Measurements from ENCODE around the gene LMCD1.

LMCD1 gene

DNA sequence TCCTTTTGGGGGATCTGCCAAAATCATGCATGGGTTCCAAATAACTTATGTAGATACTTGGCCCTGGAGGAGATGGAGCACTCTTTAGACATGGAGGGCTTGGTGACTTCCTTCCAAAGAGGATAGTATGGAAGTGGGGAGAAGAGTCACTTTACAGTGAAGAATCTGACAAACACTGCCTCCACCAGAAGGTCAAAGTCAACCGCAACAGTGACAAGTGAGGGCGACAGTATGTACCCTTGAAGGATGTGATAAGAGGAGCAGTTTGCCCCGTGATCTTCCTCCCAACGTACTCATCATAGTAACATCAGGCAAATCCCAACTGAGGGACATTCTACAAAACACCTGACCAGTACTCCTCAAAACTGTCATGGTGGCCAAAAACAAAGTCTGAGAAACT, 62.0 kb downstream of the LMCD1 start:
- no peak overlapping the region for H3K27ac Mint-ChIP-seq (ENCODE audit: low read depth)
- no peaks in the 10 kb centered on the region for H3K4me1 Mint-ChIP-seq
- no peak for ATAC-seq (replicated peaks; ENCODE audit: extremely low read depth, poor library complexity, severe bottlenecking)
- DNase-seq (ENCODE audit: low spot score in 2 of 2): no peak
- H3K9me3 Mint-ChIP-seq: no peaks in the 10 kb centered on the region
- no peak overlapping the region for H3K4me3 Mint-ChIP-seq
- peaks cover 10% of the 10 kb centered on the region for H3K27me3 Mint-ChIP-seq
- H3K36me3 Mint-ChIP-seq (ENCODE audit: insufficient read depth): no peaks in the 10 kb centered on the region

- H3K27me3 Mint-ChIP-seq: peaks cover 10% of the 10 kb centered on the region
- peaks cover 2% of the 10 kb centered on the region for H3K36me3 Mint-ChIP-seq (ENCODE audit: insufficient read depth)
- H3K9me3 Mint-ChIP-seq: no peaks in the 10 kb centered on the region
- DNase-seq (ENCODE audit: low spot score in 2 of 2) (no peak), ATAC-seq (replicated peaks; ENCODE audit: extremely low read depth, poor library complexity, severe bottlenecking) (no peak)
- H3K4me1 Mint-ChIP-seq: no peaks in the 10 kb centered on the region
- H3K27ac Mint-ChIP-seq (ENCODE audit: low read depth): no peak overlapping the region
- no peak overlapping the region for H3K4me3 Mint-ChIP-seq
These were observed 63.8 kb downstream of the LMCD1 start for GRCh38 chr3:8565376-8565775.

DNA sequence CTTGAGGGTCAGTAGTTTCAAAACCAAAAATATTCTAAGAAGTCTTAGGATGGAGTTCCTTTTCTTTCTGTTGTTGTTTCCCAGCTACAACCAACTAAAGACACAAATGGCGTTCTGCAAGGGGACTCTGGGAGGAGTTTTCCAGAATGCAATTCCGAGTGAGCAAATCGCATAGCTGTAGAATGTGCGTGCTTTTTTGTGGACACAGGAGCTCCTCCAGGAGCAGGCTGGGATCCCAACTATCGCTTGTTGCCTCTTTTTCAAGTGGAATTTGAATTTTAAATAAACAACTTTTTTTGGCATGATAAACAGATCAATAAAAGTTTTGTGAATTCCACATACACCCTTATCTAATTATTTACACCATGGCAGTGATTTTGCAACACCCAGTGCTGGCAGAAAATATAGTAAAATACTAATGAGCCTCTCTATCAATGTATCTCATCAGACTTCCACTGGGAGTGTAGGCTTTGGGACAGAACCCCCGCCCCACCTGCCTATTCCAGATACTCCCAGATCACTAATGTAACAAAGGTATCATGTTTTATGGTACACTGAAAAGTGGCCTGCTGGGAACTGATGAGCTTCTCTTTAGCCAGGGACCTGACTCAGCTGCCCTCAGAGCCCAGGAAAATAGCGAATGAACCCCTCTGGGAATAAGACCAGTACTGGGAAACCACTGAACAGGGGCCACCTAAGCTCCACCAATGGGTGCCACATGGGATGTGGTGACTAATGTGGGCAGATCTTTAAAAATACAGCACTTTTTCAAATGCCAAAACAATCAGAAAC, 66.4 kb downstream of the LMCD1 start:
- Mint-ChIP-seq H3K4me3 (no peak overlapping the region), H3K4me1 (peaks cover 10% of the 10 kb centered on the region), H3K36me3 (ENCODE audit: insufficient read depth) (peaks cover 2% of the 10 kb centered on the region), H3K9me3 (no peaks in the 10 kb centered on the region), H3K27ac (ENCODE audit: low read depth) (no peak overlapping the region), H3K27me3 (peaks cover 5% of the 10 kb centered on the region)
- ATAC-seq (replicated peaks; ENCODE audit: extremely low read depth, poor library complexity, severe bottlenecking) (no peak), DNase-seq (ENCODE audit: low spot score in 2 of 2) (no peak)

DNA sequence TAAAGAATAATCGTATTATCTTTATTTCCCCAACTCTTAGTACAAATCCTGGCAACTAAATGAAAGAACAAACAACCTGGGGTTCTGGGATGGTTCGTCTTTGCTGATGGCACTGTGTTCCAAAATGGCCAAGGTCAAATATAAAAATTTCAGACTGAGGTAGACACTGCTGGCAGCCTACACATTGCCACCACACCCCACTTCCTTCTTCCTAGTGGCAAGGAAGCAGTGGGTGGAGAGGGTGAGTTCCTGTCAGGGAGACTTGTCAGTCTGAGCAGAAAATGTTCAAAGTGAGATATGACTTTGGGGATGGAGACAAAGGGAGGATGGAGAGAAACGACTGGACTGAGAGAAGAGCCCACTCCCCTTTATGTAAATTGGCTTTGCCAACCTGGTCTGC, 69.6 kb downstream of the LMCD1 start:
- no peak for ATAC-seq (replicated peaks; ENCODE audit: extremely low read depth, poor library complexity, severe bottlenecking)
- Mint-ChIP-seq H3K27ac (ENCODE audit: low read depth) (peak overlapping the region; percentile 20), H3K36me3 (ENCODE audit: insufficient read depth) (peaks cover 2% of the 10 kb centered on the region), H3K9me3 (no peaks in the 10 kb centered on the region), H3K4me3 (no peak overlapping the region), H3K4me1 (peaks cover 10% of the 10 kb centered on the region), H3K27me3 (no peaks in the 10 kb centered on the region)
- DNase-seq (ENCODE audit: low spot score in 2 of 2): no peak

DNA sequence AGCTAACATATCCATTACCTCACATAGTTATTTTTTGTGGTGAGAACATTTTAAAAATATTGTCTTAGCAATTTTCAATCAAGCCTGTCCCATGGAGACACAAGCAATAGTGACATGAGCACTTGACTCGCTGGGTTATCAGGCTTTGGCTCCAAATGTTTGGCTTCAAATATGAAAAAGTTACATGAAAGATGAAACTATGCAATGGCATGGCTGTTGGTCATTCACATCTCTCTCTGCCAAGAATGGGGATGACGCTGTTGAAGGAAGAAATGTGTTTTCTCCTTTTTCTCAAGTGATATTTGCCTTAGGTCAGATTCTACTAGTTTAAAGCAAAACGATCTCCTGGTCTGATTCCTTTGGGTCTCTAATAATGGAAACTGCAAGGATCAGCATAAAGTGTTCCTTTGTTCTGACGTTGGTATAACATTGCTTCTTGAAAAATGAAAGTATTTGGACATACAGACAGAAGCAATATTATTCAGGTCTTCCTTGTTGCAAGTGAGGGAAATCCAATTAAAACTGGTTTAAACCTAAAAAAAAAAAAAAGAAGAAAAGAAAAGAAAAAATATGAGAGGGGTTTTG, 71.8 kb downstream of the LMCD1 start:
- Mint-ChIP-seq H3K27ac (ENCODE audit: low read depth) (no peak overlapping the region), H3K4me3 (no peak overlapping the region), H3K36me3 (ENCODE audit: insufficient read depth) (peaks cover 2% of the 10 kb centered on the region), H3K27me3 (no peaks in the 10 kb centered on the region), H3K9me3 (no peaks in the 10 kb centered on the region), H3K4me1 (peaks cover 10% of the 10 kb centered on the region)
- ATAC-seq (replicated peaks; ENCODE audit: extremely low read depth, poor library complexity, severe bottlenecking) (no peak), DNase-seq (ENCODE audit: low spot score in 2 of 2) (no peak)

- Mint-ChIP-seq H3K27me3 (no peaks in the 10 kb centered on the region), H3K4me3 (no peak overlapping the region), H3K4me1 (peaks cover 10% of the 10 kb centered on the region), H3K36me3 (ENCODE audit: insufficient read depth) (peaks cover 2% of the 10 kb centered on the region), H3K9me3 (no peaks in the 10 kb centered on the region), H3K27ac (ENCODE audit: low read depth) (no peak overlapping the region)
- ATAC-seq (replicated peaks; ENCODE audit: extremely low read depth, poor library complexity, severe bottlenecking) (no peak), DNase-seq (ENCODE audit: low spot score in 2 of 2) (no peak)
These were observed 72.5 kb downstream of the LMCD1 start for GRCh38 chr3:8574040-8574669.

GRCh38 chr3:8574670-8575322, 73.2 kb downstream of the LMCD1 start:
- Mint-ChIP-seq H3K27me3 (no peaks in the 10 kb centered on the region), H3K36me3 (ENCODE audit: insufficient read depth) (peaks cover 2% of the 10 kb centered on the region), H3K4me1 (peaks cover 10% of the 10 kb centered on the region), H3K9me3 (no peaks in the 10 kb centered on the region), H3K27ac (ENCODE audit: low read depth) (no peak overlapping the region), H3K4me3 (no peak overlapping the region)
- ATAC-seq (replicated peaks; ENCODE audit: extremely low read depth, poor library complexity, severe bottlenecking): no peak
- no peak for DNase-seq (ENCODE audit: low spot score in 2 of 2)

DNA sequence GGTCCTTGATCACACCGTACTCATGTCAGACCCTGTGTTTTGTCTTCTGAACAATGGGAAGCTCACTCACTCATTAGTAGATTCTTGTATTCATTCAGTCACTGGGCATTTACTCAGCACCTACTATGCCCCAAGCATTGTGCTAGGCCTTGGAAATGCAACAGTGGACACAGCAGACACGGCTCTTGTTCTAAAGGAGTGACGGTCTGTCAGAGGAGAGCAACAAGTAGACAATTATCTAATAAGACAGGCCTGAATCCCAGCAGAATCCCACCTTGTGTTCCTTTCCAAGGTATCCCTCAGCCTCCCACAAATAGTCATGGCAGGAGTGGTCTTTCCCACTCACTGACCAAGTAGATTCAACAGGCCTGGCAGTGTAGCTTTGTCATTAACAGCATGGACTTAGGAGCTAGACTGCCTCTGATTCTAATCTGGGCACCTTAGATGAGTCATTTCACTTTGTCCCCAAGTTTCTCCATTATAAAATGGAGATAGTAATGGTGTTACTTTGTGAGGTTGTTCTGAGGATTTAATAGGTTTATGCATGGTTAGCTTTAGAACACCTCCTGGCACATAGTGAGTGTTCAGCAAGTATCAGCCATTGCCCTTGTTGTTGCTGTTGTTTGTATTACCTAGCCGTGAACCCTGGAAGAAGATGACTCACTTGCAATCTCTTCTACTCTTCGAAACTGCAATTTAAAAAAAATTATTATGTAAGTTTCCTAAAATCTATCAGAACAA, 73.9 kb downstream of the LMCD1 start:
- DNase-seq (ENCODE audit: low spot score in 2 of 2): no peak
- no peaks in the 10 kb centered on the region for H3K27me3 Mint-ChIP-seq
- peaks cover under 1% of the 10 kb centered on the region for H3K36me3 Mint-ChIP-seq (ENCODE audit: insufficient read depth)
- H3K27ac Mint-ChIP-seq (ENCODE audit: low read depth): no peak overlapping the region
- no peak for ATAC-seq (replicated peaks; ENCODE audit: extremely low read depth, poor library complexity, severe bottlenecking)
- no peaks in the 10 kb centered on the region for H3K9me3 Mint-ChIP-seq
- peaks cover 10% of the 10 kb centered on the region for H3K4me1 Mint-ChIP-seq
- H3K4me3 Mint-ChIP-seq: no peak overlapping the region

DNA sequence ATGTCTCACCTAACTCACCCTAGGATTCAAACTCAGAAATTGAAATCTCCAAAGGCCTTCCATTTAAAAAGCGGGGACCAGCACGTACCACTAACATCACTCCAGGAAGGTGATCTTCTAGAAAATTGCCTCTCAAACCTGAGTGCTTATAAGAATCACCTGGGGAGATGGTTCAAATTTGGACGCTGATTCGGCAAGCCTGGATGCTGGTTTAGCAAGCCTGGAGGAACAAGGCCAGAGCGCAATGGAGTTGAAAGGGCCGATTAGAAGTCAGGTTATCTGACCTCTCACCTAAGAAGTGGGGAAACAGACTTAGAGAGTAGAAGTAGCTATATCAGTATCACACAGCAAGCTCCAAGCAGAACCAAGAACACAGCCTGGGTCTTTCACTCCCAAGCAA, 74.8 kb downstream of the LMCD1 start:
- no peak for DNase-seq (ENCODE audit: low spot score in 2 of 2)
- Mint-ChIP-seq H3K27me3 (no peaks in the 10 kb centered on the region), H3K4me1 (peaks cover 2% of the 10 kb centered on the region), H3K9me3 (no peaks in the 10 kb centered on the region), H3K4me3 (no peak overlapping the region), H3K36me3 (ENCODE audit: insufficient read depth) (peaks cover 2% of the 10 kb centered on the region), H3K27ac (ENCODE audit: low read depth) (no peak overlapping the region)
- no peak for ATAC-seq (replicated peaks; ENCODE audit: extremely low read depth, poor library complexity, severe bottlenecking)

DNA sequence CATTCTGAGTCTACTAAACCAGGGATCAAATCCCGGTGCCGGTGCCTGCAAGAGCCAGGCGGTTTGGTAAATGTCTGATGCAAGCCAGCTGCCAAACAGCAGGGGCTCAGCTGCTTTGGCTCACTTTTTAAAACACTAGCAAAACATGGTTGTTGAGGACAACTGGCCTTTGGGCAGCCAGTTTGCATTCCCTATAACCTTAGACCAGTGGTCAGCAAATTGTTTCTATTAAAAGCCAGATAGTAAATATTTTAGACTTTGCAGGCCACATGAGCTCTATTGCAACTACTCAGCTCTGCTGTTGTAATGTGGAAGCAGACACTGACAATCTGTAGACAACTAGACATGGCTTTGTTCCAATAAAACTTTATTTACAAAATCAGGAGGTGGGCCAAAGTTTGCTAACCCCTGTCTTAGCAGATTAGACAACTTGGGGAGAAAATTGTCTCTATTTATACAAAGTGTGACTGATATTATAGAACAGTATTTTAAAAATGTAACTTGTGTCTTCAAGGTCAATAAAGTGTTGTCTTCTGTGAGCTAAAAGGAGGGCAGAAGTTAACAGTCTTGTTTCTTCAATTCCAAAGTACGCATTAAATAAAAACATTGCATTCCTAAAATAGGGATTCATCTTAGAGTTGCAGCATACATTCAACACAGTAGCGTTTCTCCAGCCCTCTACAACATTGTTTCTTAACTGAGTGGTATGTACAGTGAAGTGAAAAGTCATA, 75.4 kb downstream of the LMCD1 start:
- ATAC-seq (replicated peaks; ENCODE audit: extremely low read depth, poor library complexity, severe bottlenecking) (no peak), DNase-seq (ENCODE audit: low spot score in 2 of 2) (no peak)
- Mint-ChIP-seq H3K4me3 (no peak overlapping the region), H3K36me3 (ENCODE audit: insufficient read depth) (peaks cover 2% of the 10 kb centered on the region), H3K27ac (ENCODE audit: low read depth) (no peak overlapping the region), H3K27me3 (no peaks in the 10 kb centered on the region), H3K4me1 (no peaks in the 10 kb centered on the region), H3K9me3 (no peaks in the 10 kb centered on the region)

DNA sequence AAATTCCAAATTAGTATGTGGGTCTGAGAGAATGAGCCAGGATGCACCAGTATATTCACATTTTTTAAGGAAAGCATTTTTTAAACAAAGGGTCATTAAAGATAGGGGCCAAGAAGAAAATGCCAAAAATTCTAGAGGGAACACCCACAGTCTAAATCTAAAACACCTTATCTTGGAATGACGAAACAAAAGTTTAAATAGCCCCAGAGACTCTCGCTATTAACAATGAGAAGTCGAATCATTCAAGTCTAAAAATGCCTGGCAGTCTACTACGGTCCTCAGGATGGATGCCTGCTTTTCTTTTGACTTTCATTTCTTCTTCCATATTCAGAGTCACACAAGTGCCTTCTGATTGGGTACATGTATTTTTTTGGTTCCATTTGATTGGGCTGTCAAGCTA, 76.7 kb downstream of the LMCD1 start:
- ATAC-seq (replicated peaks; ENCODE audit: extremely low read depth, poor library complexity, severe bottlenecking) (no peak), DNase-seq (ENCODE audit: low spot score in 2 of 2) (no peak)
- no peaks in the 10 kb centered on the region for H3K27me3 Mint-ChIP-seq
- no peak overlapping the region for H3K27ac Mint-ChIP-seq (ENCODE audit: low read depth)
- no peaks in the 10 kb centered on the region for H3K4me1 Mint-ChIP-seq
- H3K36me3 Mint-ChIP-seq (ENCODE audit: insufficient read depth): peaks cover 2% of the 10 kb centered on the region
- H3K4me3 Mint-ChIP-seq: no peak overlapping the region
- no peaks in the 10 kb centered on the region for H3K9me3 Mint-ChIP-seq

GRCh38 chr3:8579096-8579495, 77.5 kb downstream of the LMCD1 start:
- H3K27me3 Mint-ChIP-seq: no peaks in the 10 kb centered on the region
- no peaks in the 10 kb centered on the region for H3K9me3 Mint-ChIP-seq
- H3K4me1 Mint-ChIP-seq: no peaks in the 10 kb centered on the region
- H3K27ac Mint-ChIP-seq (ENCODE audit: low read depth): no peak overlapping the region
- DNase-seq (ENCODE audit: low spot score in 2 of 2) (no peak), ATAC-seq (replicated peaks; ENCODE audit: extremely low read depth, poor library complexity, severe bottlenecking) (no peak)
- H3K4me3 Mint-ChIP-seq: no peak overlapping the region
- H3K36me3 Mint-ChIP-seq (ENCODE audit: insufficient read depth): peaks cover 2% of the 10 kb centered on the region

Data from central memory CD8-positive, alpha-beta T cell (primary cell).